Esophagus muscularis mucosa (tissue), 3 donors: ENCODE measurements around the gene NPTXR.

ENCODE experiments used
- CTCF ChIP-seq, 3 experiments: fragments of 200-600 bp in 2 of 3; fragments of 450-650 bp in 1 of 3; sonication (generic) in 2 of 3; IDR thresholded peaks; one replicate each; pipeline ENCODE4 v1.5.1; 2017 to 2019; ENCODE audit warnings: antibody characterized with exemption in 3 of 3, mild to moderate bottlenecking in 2 of 3, moderate library complexity in 1 of 3
- EP300 ChIP-seq: sonication (generic); formaldehyde crosslinking; IDR thresholded peaks from one replicate; pipeline ENCODE4 v1.6.1; 2017; ENCODE audit warnings: antibody characterized with exemption

GRCh38 chr22:38783095-38783615 is 60.7 kb downstream of the NPTXR start:
- TF ChIP-seq CTCF (IDR thresholded peaks at IDR 0.05) (no peak), EP300 (no peak)
